GM23338 (cell line): ENCODE measurements around the gene ELFN2. TPM values are rescaled to one million over a fixed set of nuclear protein-coding genes. Genes with fewer than 3 reads are reported as not detected.

Experiments used
- ATAC-seq: fragments of 200-7000 bp; cut with Tn5 transposase; 3 replicates; pipeline ENCODE4 v1.9.1; 2020
- DNase-seq: peaks from one replicate; pipeline ENCODE4 v3.0.0-alpha.2; 2015; ENCODE audit warnings: low spot score
- H2AFZ ChIP-seq: fragments of 200-600 bp; sonication (generic); 2 replicates; pipeline ENCODE4 v1.8.0; 2016; ENCODE audit warnings: antibody characterized with exemption, mild to moderate bottlenecking, moderate library complexity
- H3F3A ChIP-seq: fragments of 200-600 bp; sonication (generic); replicated peaks from 2 replicates; pipeline ENCODE4 v1.8.0; 2017; ENCODE audit warnings: antibody characterized with exemption, mixed run types, low read depth
- H3K27ac ChIP-seq: fragments of 200-600 bp; sonication (generic); 2 replicates; pipeline ENCODE4 v1.6.1; 2016; ENCODE audit warnings: low read depth
- H3K27me3 ChIP-seq: fragments of 200-600 bp; sonication (generic); 2 replicates; pipeline ENCODE4 v1.8.0; 2016; ENCODE audit warnings: mild to moderate bottlenecking, mixed run types, moderate library complexity; ENCODE audit not compliant: insufficient read depth
- H3K36me3 ChIP-seq: fragments of 200-600 bp; sonication (generic); 2 replicates; pipeline ENCODE4 v1.8.0; 2016; ENCODE audit warnings: mild to moderate bottlenecking; ENCODE audit not compliant: insufficient read depth
- H3K4me1 ChIP-seq: fragments of 200-600 bp; sonication (generic); 2 replicates; pipeline ENCODE4 v1.8.0; 2016; ENCODE audit warnings: mild to moderate bottlenecking, moderate library complexity; ENCODE audit not compliant: insufficient read depth
- H3K4me2 ChIP-seq: fragments of 200-600 bp; sonication (generic); 2 replicates; pipeline ENCODE4 v1.7.1; 2017; ENCODE audit warnings: mixed run types
- H3K4me3 ChIP-seq: fragments of 200-600 bp; sonication (generic); 2 replicates; pipeline ENCODE4 v1.6.1; 2016; ENCODE audit warnings: mixed run types
- H3K79me2 ChIP-seq: fragments of 200-600 bp; sonication (generic); replicated peaks from 2 replicates; pipeline ENCODE4 v1.8.0; 2017; ENCODE audit warnings: mild to moderate bottlenecking; ENCODE audit not compliant: insufficient read depth
- H3K9me2 ChIP-seq: fragments of 200-600 bp; sonication (generic); 2 replicates; pipeline ENCODE4 v1.8.0; 2017; ENCODE audit not compliant: insufficient read depth
- H4K20me1 ChIP-seq: fragments of 200-600 bp; sonication (generic); replicated peaks from 2 replicates; pipeline ENCODE4 v1.8.0; 2017; ENCODE audit warnings: mild to moderate bottlenecking; ENCODE audit not compliant: insufficient read depth
- H3K27ac Mint-ChIP-seq: 2 replicates; pipeline ENCODE4 v1.8.0; 2020; ENCODE audit warnings: inconsistent platforms, mild to moderate bottlenecking, moderate library complexity, mixed read lengths
- H3K27me3 Mint-ChIP-seq: 3 replicates; pipeline ENCODE4 v1.8.0; 2022; ENCODE audit warnings: low read depth, mild to moderate bottlenecking, moderate library complexity, mixed read lengths, inconsistent platforms; ENCODE audit not compliant: insufficient read depth, poor library complexity
- H3K36me3 Mint-ChIP-seq: 3 replicates; pipeline ENCODE4 v1.8.0; 2021; ENCODE audit warnings: low read depth, mild to moderate bottlenecking, inconsistent platforms, moderate library complexity, mixed read lengths
- H3K4me1 Mint-ChIP-seq: 3 replicates; pipeline ENCODE4 v1.8.0; 2020; ENCODE audit warnings: mild to moderate bottlenecking, inconsistent platforms, mixed read lengths
- H3K4me3 Mint-ChIP-seq: 3 replicates; pipeline ENCODE4 v1.8.0; 2021; ENCODE audit warnings: moderate library complexity, mild to moderate bottlenecking, inconsistent platforms, mixed read lengths
- H3K9me3 Mint-ChIP-seq: 3 replicates; pipeline ENCODE4 v1.8.0; 2020; ENCODE audit warnings: moderate library complexity, mild to moderate bottlenecking, inconsistent platforms, mixed read lengths
- CTCF ChIP-seq, 2 experiments: fragments of 200-600 bp in 1 of 2; sonication (generic) in 1 of 2; conservative IDR thresholded peaks; 2 replicates each; pipeline versions ENCODE4 v1.5.1 to v1.6.1; 2016 to 2017; ENCODE audit warnings: antibody characterized with exemption in 2 of 2, low read depth in 2 of 2, mild to moderate bottlenecking in 2 of 2, moderate library complexity in 1 of 2
- EZH2 ChIP-seq: fragments of 200-600 bp; sonication (generic); IDR thresholded peaks from one replicate; pipeline ENCODE4 v1.8.0; 2017; ENCODE audit warnings: antibody characterized with exemption, mild to moderate bottlenecking, low read depth; ENCODE audit not compliant: unreplicated experiment
- EZH2phosphoT487 ChIP-seq: fragments of 200-600 bp; sonication (generic); IDR thresholded peaks from one replicate; pipeline ENCODE4 v1.8.1; 2018; ENCODE audit warnings: antibody characterized with exemption; ENCODE audit not compliant: unreplicated experiment
- JUNB ChIP-seq: IDR thresholded peaks from one replicate; pipeline ENCODE4 v1.6.1; 2016; ENCODE audit warnings: antibody characterized with exemption; ENCODE audit not compliant: unreplicated experiment
- POLR2AphosphoS5 ChIP-seq: IDR thresholded peaks from 2 replicates; pipeline ENCODE4 v1.6.1; 2016; ENCODE audit warnings: antibody characterized with exemption, low read depth
- ZNF331 ChIP-seq: fragments of 250-450 bp; sonication (Bioruptor Pico); IDR thresholded peaks from 2 replicates; pipeline ENCODE4 v1.5.0; 2020; ENCODE audit warnings: low read depth, mild to moderate bottlenecking, moderate library complexity
- polyA plus RNA-seq: library from polyadenylated mRNA; unstranded; fragments of >200 nt; fragmentation: Nextera tagmentation; extraction: Ambion mirVana; gene quantifications from 2 replicates; pipeline ENCODE4 v1.2.1, GENCODE V29; 2016
- total RNA-seq: library from RNA; depleted of rRNA; stranded (reverse); fragments of >200 nt; shearing (Covaris generic); gene quantifications from 2 replicates; pipeline ENCODE4 v1.2.3, GENCODE V29; 2014
- TF ChIP-seq, protein P1 (sequence below): IDR thresholded peaks from 2 replicates; pipeline ENCODE4 v1.6.1; 2016; ENCODE audit warnings: antibody characterized with exemption

ELFN2 gene
- total and polyA plus RNA-seq, 2 experiments from 2014 or later: 0.18 to 0.35 TPM

DNA sequence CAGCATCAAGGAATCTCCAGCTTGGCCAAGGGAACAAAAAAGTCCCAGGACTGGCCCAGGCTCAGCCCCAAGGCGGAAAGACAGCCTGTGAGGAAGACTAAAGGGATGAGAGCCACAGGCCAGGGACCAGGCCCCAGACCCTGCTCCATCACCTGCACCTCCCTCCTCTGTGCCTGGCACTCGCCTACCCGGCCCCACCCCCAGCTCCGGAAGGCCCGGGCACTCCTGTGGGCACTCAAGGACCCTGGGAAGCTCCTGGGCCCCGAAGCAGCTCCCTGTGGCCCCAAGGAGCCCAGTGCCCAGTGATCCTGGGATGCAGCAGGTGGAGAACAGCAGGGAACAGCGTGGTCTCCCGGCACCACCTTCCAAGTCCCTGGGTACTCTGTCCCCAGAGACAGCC is 18.2 kb downstream of the ELFN2 start:
- no peaks in the 10 kb centered on the region for H3K4me1 ChIP-seq
- H3K27me3 Mint-ChIP-seq: peaks cover 3% of the 10 kb centered on the region

DNA sequence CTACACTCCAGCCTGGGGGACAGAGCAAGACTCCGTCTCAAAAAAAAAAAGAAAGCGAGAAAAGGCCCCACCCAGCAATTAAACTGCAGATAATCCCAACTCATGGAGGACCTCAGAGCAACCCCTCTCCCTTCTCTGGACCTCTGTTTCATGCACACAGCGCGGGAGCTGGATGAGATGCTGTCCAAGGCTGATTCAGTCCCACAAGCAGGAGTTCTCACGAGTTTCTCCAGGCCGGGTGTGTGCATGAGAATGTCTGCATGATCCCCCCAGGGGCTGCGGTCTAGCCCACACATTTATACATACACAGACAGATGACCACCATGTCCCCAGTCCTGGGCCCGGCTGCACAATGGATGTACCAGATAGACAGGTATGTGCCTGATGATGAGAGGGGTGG is 19.4 kb downstream of the ELFN2 start:
- H3F3A ChIP-seq: no peaks in the 10 kb centered on the region
- ATAC-seq (no peak), DNase-seq (no peak)
- H4K20me1 ChIP-seq: no peaks in the 10 kb centered on the region
- H3K4me1 ChIP-seq: peaks cover 3% of the 10 kb centered on the region; the same call in 1 of the 2 replicates
- Mint-ChIP-seq H3K9me3 (no peaks in the 10 kb centered on the region), H3K36me3 (no peaks in the 10 kb centered on the region), H3K4me1 (peaks cover 16% of the 10 kb centered on the region), H3K27ac (no peak overlapping the region), H3K27me3 (peaks cover 8% of the 10 kb centered on the region), H3K4me3 (no peak overlapping the region)
- no peaks in the 10 kb centered on the region for H3K36me3 ChIP-seq
- no peak for TF ChIP-seq POLR2AphosphoS5
- no peak for TF ChIP-seq CTCF (conservative IDR thresholded peaks at IDR 0.05; ENCODE audit: low read depth in 2 of 2)
- no peak for TF ChIP-seq EZH2
- no peak overlapping the region for H2AFZ ChIP-seq
- no peak overlapping the region for H3K4me2 ChIP-seq
- no peaks in the 10 kb centered on the region for H3K79me2 ChIP-seq
- H3K9me2 ChIP-seq: no peaks in the 10 kb centered on the region
- no peaks in the 10 kb centered on the region for H3K27me3 ChIP-seq
- no peak overlapping the region for H3K27ac ChIP-seq
- H3K4me3 ChIP-seq: no peak overlapping the region

More for the DNA sequence above, 18.2 kb downstream of the ELFN2 start:
- no peaks in the 10 kb centered on the region for H3K36me3 Mint-ChIP-seq
- H3K27ac Mint-ChIP-seq: no peak overlapping the region
- no peaks in the 10 kb centered on the region for H4K20me1 ChIP-seq
- peaks cover 6% of the 10 kb centered on the region; the same call in 2 of the 3 replicates for H3K4me1 Mint-ChIP-seq
- no peaks in the 10 kb centered on the region for H3K79me2 ChIP-seq
- no peaks in the 10 kb centered on the region for H3K36me3 ChIP-seq
- DNase-seq: no peak
- no peak overlapping the region for H3K4me3 Mint-ChIP-seq
- TF ChIP-seq JUNB (no peak), ZNF331 (CRISPR knock-in tag) (no peak), EZH2phosphoT487 (no peak)
- TF ChIP-seq, protein P1, sequence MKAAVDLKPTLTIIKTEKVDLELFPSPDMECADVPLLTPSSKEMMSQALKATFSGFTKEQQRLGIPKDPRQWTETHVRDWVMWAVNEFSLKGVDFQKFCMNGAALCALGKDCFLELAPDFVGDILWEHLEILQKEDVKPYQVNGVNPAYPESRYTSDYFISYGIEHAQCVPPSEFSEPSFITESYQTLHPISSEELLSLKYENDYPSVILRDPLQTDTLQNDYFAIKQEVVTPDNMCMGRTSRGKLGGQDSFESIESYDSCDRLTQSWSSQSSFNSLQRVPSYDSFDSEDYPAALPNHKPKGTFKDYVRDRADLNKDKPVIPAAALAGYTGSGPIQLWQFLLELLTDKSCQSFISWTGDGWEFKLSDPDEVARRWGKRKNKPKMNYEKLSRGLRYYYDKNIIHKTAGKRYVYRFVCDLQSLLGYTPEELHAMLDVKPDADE: no peak
- H3K9me3 Mint-ChIP-seq: no peaks in the 10 kb centered on the region
- no peak overlapping the region for H3K4me2 ChIP-seq
- no peaks in the 10 kb centered on the region for H3K9me2 ChIP-seq
- ATAC-seq: no peak
- no peaks in the 10 kb centered on the region for H3K27me3 ChIP-seq
- H3F3A ChIP-seq: no peaks in the 10 kb centered on the region
- H3K4me3 ChIP-seq: no peak overlapping the region
- H2AFZ ChIP-seq: no peak overlapping the region
- H3K27ac ChIP-seq: no peak overlapping the region
